Measurements from ENCODE around the gene NFIB.

DNA sequence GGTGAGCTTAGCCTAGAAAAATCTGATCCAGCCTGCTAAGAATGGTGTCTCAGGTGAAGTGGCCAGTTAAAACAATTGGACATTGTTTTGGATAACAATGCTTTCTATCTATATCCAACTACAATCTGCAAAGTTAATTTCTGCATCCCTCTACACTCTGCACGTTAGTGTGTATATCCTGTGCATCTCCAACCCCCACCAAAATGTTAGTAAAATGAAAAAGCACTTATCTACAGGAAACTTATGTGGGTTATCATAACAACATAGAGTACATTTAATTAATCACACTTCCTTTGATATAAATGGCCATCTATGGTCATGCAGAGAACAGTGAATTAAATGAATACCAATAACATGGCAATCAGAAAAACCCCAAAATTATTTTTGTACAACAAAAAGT, 158.7 kb downstream of the NFIB start:
- TF ChIP-seq JUN (CRISPR knock-in tag; IDR thresholded peaks at IDR 0.05) (no peak), TEAD4 (CRISPR knock-in tag; IDR thresholded peaks at IDR 0.05) (no peak), NFYB (CRISPR knock-in tag; conservative IDR thresholded peaks at IDR 0.05; ENCODE audit: low read depth) (no peak), ZNF423 (CRISPR knock-in tag; IDR thresholded peaks at IDR 0.05) (no peak), MYBL2 (CRISPR knock-in tag; IDR thresholded peaks at IDR 0.05) (no peak), FOXK1 (CRISPR knock-in tag; IDR thresholded peaks at IDR 0.05) (no peak)
- TF ChIP-seq, protein P1, sequence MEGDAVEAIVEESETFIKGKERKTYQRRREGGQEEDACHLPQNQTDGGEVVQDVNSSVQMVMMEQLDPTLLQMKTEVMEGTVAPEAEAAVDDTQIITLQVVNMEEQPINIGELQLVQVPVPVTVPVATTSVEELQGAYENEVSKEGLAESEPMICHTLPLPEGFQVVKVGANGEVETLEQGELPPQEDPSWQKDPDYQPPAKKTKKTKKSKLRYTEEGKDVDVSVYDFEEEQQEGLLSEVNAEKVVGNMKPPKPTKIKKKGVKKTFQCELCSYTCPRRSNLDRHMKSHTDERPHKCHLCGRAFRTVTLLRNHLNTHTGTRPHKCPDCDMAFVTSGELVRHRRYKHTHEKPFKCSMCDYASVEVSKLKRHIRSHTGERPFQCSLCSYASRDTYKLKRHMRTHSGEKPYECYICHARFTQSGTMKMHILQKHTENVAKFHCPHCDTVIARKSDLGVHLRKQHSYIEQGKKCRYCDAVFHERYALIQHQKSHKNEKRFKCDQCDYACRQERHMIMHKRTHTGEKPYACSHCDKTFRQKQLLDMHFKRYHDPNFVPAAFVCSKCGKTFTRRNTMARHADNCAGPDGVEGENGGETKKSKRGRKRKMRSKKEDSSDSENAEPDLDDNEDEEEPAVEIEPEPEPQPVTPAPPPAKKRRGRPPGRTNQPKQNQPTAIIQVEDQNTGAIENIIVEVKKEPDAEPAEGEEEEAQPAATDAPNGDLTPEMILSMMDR (IDR thresholded peaks at IDR 0.05): no peak
- TF ChIP-seq, protein P2, sequence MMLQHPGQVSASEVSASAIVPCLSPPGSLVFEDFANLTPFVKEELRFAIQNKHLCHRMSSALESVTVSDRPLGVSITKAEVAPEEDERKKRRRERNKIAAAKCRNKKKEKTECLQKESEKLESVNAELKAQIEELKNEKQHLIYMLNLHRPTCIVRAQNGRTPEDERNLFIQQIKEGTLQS (CRISPR knock-in tag; conservative IDR thresholded peaks at IDR 0.05): no peak
- TF ChIP-seq, protein P3, sequence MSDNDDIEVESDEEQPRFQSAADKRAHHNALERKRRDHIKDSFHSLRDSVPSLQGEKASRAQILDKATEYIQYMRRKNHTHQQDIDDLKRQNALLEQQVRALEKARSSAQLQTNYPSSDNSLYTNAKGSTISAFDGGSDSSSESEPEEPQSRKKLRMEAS (CRISPR knock-in tag; IDR thresholded peaks at IDR 0.05): no peak
- TF ChIP-seq, protein P4, sequence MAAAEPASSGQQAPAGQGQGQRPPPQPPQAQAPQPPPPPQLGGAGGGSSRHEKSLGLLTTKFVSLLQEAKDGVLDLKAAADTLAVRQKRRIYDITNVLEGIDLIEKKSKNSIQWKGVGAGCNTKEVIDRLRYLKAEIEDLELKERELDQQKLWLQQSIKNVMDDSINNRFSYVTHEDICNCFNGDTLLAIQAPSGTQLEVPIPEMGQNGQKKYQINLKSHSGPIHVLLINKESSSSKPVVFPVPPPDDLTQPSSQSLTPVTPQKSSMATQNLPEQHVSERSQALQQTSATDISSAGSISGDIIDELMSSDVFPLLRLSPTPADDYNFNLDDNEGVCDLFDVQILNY (CRISPR knock-in tag; IDR thresholded peaks at IDR 0.05): no peak
- TF ChIP-seq, protein P5, sequence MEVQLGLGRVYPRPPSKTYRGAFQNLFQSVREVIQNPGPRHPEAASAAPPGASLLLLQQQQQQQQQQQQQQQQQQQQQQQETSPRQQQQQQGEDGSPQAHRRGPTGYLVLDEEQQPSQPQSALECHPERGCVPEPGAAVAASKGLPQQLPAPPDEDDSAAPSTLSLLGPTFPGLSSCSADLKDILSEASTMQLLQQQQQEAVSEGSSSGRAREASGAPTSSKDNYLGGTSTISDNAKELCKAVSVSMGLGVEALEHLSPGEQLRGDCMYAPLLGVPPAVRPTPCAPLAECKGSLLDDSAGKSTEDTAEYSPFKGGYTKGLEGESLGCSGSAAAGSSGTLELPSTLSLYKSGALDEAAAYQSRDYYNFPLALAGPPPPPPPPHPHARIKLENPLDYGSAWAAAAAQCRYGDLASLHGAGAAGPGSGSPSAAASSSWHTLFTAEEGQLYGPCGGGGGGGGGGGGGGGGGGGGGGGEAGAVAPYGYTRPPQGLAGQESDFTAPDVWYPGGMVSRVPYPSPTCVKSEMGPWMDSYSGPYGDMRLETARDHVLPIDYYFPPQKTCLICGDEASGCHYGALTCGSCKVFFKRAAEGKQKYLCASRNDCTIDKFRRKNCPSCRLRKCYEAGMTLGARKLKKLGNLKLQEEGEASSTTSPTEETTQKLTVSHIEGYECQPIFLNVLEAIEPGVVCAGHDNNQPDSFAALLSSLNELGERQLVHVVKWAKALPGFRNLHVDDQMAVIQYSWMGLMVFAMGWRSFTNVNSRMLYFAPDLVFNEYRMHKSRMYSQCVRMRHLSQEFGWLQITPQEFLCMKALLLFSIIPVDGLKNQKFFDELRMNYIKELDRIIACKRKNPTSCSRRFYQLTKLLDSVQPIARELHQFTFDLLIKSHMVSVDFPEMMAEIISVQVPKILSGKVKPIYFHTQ (CRISPR knock-in tag; IDR thresholded peaks at IDR 0.05): no peak
- TF ChIP-seq, protein P6, sequence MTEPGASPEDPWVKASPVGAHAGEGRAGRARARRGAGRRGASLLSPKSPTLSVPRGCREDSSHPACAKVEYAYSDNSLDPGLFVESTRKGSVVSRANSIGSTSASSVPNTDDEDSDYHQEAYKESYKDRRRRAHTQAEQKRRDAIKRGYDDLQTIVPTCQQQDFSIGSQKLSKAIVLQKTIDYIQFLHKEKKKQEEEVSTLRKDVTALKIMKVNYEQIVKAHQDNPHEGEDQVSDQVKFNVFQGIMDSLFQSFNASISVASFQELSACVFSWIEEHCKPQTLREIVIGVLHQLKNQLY (CRISPR knock-in tag; IDR thresholded peaks at IDR 0.05): no peak
- TF ChIP-seq, protein P7, sequence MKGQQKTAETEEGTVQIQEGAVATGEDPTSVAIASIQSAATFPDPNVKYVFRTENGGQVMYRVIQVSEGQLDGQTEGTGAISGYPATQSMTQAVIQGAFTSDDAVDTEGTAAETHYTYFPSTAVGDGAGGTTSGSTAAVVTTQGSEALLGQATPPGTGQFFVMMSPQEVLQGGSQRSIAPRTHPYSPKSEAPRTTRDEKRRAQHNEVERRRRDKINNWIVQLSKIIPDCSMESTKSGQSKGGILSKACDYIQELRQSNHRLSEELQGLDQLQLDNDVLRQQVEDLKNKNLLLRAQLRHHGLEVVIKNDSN (CRISPR knock-in tag; IDR thresholded peaks at IDR 0.05): no peak
- TF ChIP-seq, protein P8, sequence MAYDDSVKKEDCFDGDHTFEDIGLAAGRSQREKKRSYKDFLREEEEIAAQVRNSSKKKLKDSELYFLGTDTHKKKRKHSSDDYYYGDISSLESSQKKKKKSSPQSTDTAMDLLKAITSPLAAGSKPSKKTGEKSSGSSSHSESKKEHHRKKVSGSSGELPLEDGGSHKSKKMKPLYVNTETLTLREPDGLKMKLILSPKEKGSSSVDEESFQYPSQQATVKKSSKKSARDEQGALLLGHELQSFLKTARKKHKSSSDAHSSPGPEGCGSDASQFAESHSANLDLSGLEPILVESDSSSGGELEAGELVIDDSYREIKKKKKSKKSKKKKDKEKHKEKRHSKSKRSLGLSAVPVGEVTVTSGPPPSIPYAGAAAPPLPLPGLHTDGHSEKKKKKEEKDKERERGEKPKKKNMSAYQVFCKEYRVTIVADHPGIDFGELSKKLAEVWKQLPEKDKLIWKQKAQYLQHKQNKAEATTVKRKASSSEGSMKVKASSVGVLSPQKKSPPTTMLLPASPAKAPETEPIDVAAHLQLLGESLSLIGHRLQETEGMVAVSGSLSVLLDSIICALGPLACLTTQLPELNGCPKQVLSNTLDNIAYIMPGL (CRISPR knock-in tag; IDR thresholded peaks at IDR 0.05): no peak
